HG02884 (cell line): ENCODE measurements around the gene TLL2.

Experiments
- ATAC-seq: cut with Tn5 transposase; IDR thresholded peaks from one replicate; pipeline ENCODE4 v1.9.1; 2021; ENCODE audit warnings: mild to moderate bottlenecking, moderate library complexity; ENCODE audit not compliant: unreplicated experiment

TLL2 gene

GRCh38 chr10:96468845-96469244, 44.9 kb downstream of the TLL2 start:
- ATAC-seq: no peak

GRCh38 chr10:96465599-96465998, 48.1 kb downstream of the TLL2 start:
- ATAC-seq: no peak

GRCh38 chr10:96463562-96463961, 50.2 kb downstream of the TLL2 start:
- ATAC-seq: no peak

- no peak for ATAC-seq
These were observed 51.0 kb downstream of the TLL2 start for GRCh38 chr10:96462606-96463151.

GRCh38 chr10:96460316-96460715, 53.4 kb downstream of the TLL2 start:
- no peak for ATAC-seq

- no peak for ATAC-seq
These were observed 56.4 kb downstream of the TLL2 start for GRCh38 chr10:96457341-96457740.

GRCh38 chr10:96456296-96456840, 57.4 kb downstream of the TLL2 start:
- ATAC-seq: no peak

- ATAC-seq: no peak
These were observed 59.7 kb downstream of the TLL2 start for GRCh38 chr10:96453856-96454583.

- ATAC-seq: no peak
These were observed 61.1 kb downstream of the TLL2 start for GRCh38 chr10:96452494-96453153.

- ATAC-seq: no peak
These were observed 63.1 kb downstream of the TLL2 start for GRCh38 chr10:96450529-96451207.

- ATAC-seq: no peak
These were observed 65.2 kb downstream of the TLL2 start for GRCh38 chr10:96448558-96448957.

GRCh38 chr10:96448021-96448457, 65.7 kb downstream of the TLL2 start:
- peak; percentile 70 for ATAC-seq

- no peak for ATAC-seq
These were observed 66.6 kb downstream of the TLL2 start for GRCh38 chr10:96446966-96447596.

GRCh38 chr10:96441987-96442643, 71.6 kb downstream of the TLL2 start:
- no peak for ATAC-seq

- no peak for ATAC-seq
These were observed 72.3 kb downstream of the TLL2 start for GRCh38 chr10:96441322-96441885.

GRCh38 chr10:96440361-96441292, 73.1 kb downstream of the TLL2 start:
- no peak for ATAC-seq

- ATAC-seq: no peak
These were observed 74.0 kb downstream of the TLL2 start for GRCh38 chr10:96439725-96440124.

GRCh38 chr10:96436035-96436434, 77.7 kb downstream of the TLL2 start:
- ATAC-seq: no peak
